Hematopoietic multipotent progenitor cell treated with erythropoietin and hydrocortisone succinate and interleukin-3 and kit ligand, for 6 days (in vitro differentiated cells): ENCODE data around the gene NPAT.
"Not testable (repeated sequence)": the region's sequence is repeated elsewhere in the genome, so short reads cannot be mapped to it uniquely, and the experiment has no call there.

Source experiments
- DNase-seq: peaks from one replicate; pipeline ENCODE4 v3.0.0-alpha.2; 2015

The NPAT gene

DNA sequence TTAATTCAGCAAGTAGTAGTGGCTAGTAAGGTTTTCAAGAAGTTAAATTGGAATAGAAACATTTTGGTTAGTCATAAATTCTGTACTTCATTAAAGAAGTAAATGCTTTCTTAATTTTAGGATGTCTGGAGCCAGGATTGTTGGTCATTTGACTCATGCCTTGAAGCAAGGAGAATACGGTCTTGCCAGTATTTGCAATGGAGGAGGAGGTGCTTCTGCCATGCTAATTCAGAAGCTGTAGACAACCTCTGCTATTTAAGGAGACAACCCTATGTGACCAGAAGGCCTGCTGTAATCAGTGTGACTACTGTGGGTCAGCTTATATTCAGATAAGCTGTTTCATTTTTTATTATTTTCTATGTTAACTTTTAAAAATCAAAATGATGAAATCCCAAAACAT is 75.3 kb downstream of the NPAT start:
- DNase-seq: no peak

DNA sequence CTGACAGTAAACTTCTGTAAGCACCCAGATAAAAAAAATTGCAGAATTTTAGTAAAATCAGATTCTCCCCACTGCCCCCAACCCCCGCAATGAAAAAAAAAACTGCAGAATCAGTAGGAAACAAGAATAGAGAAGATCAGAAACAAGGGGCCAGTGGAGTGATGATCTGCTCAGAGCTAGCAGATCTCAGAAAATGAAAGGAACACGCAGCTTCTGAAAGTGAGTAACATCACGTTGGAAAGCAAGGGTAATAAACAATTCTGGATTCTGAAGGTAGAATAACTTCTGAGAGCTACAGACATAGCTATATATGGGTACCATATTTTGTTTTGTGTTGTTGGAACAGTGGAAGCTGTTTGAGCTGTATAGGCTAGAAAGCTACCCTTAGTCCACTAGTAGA is 77.8 kb downstream of the NPAT start:
- DNase-seq: no peak

DNA sequence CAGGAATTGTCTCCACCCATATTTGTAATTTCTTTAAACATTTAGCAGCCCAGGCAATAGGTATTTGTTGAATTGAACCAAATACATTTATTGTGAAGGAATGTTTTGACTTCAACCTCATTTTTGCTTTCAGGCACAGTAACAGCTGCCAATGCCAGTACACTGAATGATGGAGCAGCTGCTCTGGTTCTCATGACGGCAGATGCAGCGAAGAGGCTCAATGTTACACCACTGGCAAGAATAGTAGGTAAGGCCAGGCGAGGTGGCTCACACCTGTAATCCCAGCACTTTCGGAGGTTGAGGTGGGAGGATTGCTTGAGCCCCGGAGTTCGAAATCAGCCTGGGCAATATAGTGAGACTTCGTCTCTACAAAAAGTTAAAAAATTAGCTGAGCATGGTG is 80.1 kb downstream of the NPAT start:
- DNase-seq: no peak

DNA sequence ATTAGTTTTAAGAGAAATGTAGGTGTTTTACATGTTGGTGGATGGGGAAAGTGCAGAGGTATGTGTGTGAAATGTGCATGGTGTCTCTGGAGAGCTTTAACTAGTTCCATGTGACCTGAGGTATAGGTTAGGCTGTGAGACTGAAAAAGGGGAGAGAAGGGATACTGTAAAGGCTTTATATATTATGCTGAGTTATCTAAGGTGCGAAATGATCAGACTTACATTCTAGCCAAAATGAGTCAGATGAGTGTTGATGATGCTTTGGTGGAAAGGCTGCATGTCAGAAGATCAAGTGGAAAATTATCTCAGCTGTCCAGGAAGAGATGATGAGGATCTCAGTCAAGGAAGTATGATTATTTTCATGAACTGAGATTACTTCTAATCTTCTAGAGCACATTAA is 85.2 kb downstream of the NPAT start:
- DNase-seq: no peak

DNA sequence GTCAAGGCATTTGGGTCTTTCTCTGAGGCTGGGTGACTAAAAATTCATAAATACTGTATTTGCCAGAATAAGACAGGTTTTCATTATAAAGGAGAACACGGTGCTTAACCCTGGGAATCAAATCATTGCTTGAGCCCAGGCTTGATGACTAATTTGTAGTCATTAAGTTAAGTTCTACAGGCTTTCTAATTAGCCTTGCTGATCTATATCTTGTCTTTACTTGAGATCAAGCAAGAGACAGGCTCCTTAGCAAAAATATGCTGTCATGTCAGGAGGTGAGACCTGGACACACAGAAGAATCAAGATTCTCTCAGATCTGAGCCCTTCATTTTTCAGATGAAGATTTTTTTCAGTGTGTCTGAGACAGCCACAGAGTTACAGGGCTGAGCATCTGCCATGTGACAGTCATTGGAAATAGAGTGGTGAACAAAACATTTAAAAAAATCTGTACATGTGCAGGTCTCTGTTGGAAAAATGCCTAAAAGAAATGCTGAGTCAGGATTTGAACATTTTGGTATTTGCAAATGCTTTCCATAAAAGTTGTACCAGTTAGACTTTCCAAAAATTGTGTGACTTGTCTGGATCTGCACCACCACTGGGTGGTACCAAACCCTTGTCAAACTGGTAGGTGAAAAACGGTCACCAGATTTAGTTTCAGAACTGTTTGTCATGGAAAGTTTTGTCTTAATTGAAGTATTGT is 86.4 kb downstream of the NPAT start:
- peak; percentile 52 for DNase-seq

DNA sequence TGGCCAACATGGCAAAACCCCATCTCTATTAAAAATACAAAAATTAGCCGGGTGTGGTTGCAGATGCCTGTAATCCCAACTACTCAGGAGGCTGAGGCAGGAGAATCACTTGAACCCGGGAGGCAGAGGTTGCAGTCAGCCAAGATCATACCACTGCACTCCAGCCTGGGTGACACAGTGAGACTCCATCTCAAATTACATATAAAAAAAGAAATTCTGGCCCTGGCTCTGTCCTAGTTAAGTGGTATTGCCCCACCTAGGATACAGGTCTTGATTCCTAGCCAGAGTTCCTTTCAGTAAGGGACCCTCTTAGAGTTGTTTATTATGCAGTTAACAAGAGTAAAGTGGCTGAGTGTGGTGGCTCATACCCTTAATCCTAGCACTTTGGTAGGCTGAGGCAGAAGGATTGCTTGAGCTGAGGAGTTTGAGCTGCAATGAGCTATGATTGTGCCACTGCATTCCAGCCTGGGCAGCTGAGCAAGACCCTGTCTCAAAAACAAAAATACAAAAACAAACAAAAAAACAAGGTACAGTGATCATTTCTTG is 89.4 kb downstream of the NPAT start:
- not testable (repeated sequence) for DNase-seq

DNA sequence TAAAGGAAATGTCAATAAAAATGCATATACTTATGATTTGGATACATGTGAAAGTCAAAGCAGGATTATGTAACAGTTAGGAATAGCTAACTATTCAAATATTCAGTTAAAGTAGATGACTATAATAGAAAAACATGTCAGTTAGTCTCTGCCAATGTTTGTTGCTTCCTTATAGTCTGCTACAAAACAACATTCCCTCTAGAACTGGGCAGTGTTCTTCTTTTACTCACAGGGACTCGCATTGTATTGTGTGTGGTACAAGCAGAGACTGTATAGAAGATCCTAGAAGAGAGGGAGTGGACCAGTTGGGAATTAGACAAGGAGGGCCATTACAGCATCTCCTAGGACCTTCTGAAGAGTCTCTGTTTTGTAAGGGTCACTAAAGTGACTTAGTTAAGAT is 90.4 kb downstream of the NPAT start:
- no peak for DNase-seq

DNA sequence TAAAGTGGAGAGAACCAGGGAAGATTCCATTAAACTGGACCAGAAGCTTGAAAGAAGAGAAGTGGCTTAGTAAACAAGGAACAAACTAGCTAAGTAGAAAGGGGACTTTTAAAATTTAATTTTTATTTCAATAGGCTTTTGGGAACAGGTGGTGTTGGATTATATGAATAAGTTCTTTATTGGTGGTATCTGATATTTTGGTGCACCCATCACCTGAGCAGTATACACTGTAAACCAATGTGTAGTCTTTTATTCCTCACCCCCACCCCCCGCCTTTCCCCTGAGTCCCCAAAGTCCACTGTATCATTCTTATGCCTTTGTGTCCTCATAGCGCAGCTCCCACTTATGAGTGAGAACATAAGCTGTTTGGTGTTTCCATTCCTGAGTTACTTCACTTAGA is 93.7 kb downstream of the NPAT start:
- no peak for DNase-seq

DNA sequence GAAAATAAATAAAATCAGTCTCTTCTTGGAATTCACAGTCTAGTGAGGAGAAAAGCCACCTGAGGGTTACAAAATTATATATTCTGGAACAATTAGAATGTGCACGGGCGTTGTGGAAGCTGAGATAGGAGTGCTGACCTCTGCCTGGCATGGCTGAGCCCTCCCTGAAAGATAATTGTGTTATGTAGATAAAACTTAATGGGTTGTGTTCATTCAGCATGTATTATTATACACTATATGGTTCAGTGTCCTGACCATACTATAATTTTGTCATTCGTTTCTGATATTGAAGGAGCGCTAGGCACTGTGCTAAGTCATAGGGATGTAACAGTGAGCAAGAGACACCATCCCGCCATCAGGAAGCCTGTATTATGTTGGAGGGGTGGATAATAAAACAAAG is 97.3 kb downstream of the NPAT start:
- peak; percentile 65 for DNase-seq

DNA sequence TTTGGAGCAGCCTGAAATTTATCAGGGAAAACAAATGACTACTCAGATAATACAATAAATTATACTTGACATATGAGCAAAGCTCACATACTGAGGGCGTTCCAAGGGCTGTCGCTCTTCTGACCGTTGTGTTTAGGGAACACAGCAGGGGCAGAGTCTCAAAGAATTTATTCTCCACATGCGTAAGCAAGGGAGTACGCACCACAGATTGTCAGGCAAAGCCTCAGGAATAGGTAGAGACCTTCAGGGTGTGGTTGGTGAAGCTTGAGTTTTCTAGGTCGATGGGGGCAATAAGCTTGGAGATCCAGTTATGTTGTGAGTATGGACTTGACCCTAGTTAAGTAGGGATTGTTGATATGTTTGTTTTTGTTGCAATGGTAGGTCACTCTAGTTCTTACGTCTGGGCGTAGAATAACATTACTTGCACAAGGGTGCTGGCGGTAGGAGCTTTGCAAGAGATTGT is 100.2 kb downstream of the NPAT start:
- DNase-seq: no peak

DNA sequence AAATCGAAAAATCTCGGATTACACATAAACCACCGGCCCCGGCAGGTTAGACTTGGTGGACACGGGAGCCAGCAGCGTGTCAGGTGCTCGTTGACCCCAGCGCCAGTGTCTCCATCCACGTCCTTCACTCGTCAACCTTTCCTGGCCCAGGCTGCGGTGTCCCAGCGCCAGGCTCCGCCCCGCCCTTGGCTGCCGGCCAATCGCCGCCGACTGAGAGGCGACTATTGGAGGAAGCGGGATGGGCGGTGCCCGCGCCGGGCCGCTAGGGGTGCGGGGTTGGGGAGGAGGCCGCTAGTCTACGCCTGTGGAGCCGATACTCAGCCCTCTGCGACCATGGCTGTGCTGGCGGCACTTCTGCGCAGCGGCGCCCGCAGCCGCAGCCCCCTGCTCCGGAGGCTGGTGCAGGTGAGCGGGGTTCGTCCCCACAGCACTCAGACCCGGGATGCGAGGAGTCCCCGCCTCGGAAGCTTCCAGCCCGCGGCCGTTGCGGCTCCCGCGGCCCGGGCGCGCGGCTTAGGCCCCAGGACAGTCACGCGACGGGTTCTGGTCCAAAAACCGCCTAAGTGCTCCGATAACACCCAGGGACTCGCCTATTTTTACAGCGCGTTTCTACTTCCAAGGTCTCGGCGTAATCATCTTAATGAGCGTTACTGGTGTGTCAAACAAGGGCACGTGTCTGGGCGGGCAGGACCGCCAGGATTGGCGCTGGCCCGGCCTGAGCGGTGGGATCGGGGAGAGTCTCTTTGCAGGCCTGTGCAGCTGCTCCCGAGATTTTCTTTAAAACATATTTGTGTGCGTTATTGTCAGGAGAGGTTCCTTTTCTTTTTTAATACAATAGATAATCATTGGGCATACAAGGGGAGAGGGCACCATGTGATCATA is 100.9 kb downstream of the NPAT start, which contains the start of gene ACAT1:
TSS of gene ACAT1 (plus strand) at position 294 of the 882 bp plus-strand sequence. CDS start at position 334, 40 bp downstream.
- peak; percentile 97 for DNase-seq

DNA sequence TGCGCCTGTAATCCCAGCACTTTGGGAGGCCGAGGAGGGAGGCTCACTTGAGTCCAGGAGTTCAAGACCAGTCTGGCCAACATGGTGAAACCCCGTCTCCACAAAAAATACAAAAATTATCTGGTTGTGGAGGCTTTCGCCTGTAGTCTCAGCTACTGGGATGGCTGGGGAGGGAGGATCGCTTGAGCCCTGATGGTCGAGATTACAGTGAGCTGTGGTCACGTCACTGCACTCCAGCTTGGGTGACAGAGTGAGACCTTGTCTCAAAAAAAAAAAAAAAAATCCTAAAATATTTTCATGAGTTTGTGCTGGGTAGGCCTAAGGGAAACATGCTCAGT is 101.5 kb downstream of the NPAT start:
- not testable (repeated sequence) for DNase-seq

DNA sequence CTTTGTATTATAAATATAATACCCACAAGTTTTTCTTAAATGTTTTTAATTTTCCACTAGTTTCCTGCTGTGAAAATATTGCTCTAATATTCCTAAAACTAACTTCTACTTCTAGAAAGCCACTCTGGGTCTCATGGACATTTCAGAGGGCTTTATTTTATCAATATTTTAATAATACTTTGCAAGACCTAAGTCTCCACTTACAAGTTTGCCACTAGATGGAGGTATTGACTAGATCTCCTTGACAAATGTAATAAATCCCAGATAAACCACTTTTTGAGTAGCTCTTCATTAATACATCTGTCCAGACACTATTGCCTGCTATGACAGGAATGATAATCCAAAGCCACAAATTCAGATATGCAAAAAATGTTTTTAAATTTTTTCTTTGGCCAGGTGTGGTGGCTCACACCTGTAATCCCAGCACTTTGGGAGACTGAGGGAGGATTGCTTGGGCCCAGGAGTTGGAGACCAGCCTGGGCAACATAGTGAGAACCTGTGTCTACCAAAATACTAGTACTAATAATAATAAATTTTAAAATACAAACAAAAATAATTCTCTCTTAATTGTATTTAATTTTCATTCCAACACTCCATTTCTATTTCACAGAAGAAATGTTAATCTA is 104.6 kb downstream of the NPAT start:
- DNase-seq: peak; percentile 90

DNA sequence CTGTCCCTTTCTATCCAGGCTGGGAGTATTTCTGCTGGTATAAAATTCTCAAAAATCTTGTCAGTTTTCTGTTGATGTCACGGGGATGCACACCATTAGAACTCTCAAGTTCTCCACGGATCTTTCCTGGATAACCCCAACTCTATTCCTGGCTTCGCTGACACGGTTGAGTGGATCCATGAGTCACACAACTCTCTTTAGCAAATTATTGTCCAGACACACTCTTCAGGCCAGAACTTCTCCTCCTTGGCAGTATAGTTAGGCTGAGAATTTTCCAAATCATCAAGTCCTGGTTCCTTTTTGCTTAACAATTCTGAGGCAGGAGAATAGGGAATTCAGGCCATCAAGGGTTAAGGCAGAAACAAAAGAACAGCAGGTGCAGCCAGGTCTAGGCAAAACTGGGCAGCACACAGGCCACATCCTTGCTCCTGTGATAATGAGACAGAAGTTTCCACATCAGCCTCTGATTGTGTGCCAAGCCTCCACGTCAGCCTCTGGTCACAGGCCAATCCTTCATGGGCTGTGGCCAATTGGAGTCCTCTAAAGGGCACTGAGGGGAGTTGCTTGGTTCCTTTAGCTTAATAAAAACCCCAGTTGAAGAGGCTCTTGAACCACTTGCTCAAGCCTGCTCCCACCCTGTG is 106.8 kb downstream of the NPAT start:
- peak; percentile 82 for DNase-seq

DNA sequence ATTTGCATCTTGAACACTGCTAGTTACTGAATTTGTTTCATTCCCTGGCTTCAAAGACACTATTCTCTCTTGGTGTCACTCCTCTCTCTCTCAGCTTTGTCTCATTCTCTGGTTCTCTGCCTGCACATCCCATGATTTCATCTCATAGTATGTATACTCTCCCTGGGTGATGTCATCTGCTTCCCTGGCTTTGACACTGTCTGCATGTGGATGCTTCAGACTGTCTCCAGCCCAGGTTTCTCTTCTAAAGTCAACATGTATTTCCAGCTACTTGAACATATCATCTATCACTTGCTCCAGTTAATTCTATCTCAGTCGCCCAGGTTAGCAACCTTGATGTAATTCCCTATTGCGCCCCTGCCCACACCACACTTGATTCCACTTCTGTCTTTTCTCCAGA is 110.4 kb downstream of the NPAT start:
- DNase-seq: no peak

DNA sequence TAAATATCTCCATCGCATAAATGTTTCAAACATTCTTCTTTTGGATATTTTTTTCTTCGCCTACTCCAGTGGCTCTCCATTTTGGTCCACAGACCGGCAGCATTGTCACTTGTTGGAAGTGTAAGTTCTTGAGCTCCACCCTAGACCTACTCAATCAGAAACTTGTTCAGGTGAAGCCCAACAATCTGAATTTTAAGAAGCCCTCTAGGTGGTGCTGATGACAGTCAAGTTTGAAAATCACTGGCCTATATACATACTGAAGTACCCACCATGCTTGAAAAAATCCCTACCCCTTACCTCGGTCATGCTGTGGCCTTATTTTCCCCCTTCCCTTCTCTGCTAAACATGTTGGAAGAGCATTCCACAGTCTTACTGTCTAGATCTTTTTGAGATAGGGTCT is 111.3 kb downstream of the NPAT start:
- DNase-seq: no peak
